Hepatocyte (in vitro differentiated cells): ENCODE data around the gene KRT23. TPM values are rescaled to one million over a fixed set of nuclear protein-coding genes. Genes with fewer than 3 reads are reported as not detected.

ENCODE experiments used
- DNase-seq: peaks from one replicate; pipeline ENCODE4 v3.0.0-alpha.2; 2016; ENCODE audit warnings: low spot score
- H2AFZ ChIP-seq: fragments of 200-600 bp; sonication (generic); 2 replicates; pipeline ENCODE4 v1.6.0; 2016; ENCODE audit warnings: antibody characterized with exemption, mild to moderate bottlenecking
- H3K27ac ChIP-seq: fragments of 200-600 bp; sonication (generic); 2 replicates; pipeline ENCODE4 v1.5.1; 2016; ENCODE audit warnings: mild to moderate bottlenecking
- H3K27me3 ChIP-seq: fragments of 200-600 bp; sonication (generic); 2 replicates; pipeline ENCODE4 v1.6.1; 2016
- H3K36me3 ChIP-seq: fragments of 200-600 bp; sonication (generic); replicated peaks from 2 replicates; pipeline ENCODE4 v1.5.1; 2016; ENCODE audit warnings: low read depth; ENCODE audit not compliant: insufficient read depth
- H3K4me1 ChIP-seq: fragments of 200-600 bp; sonication (generic); 2 replicates; pipeline ENCODE4 v1.5.1; 2016; ENCODE audit warnings: mild to moderate bottlenecking, moderate library complexity; ENCODE audit not compliant: insufficient read depth
- H3K4me2 ChIP-seq: fragments of 200-600 bp; sonication (generic); 2 replicates; pipeline ENCODE4 v1.6.0; 2016
- H3K4me3 ChIP-seq: fragments of 200-600 bp; sonication (generic); 2 replicates; pipeline ENCODE4 v1.5.1; 2016; ENCODE audit warnings: mild to moderate bottlenecking
- H3K79me2 ChIP-seq: fragments of 200-600 bp; sonication (generic); 2 replicates; pipeline ENCODE4 v1.6.0; 2017; ENCODE audit warnings: mild to moderate bottlenecking
- H3K9me2 ChIP-seq: fragments of 200-600 bp; sonication (generic); replicated peaks from 2 replicates; pipeline ENCODE4 v1.6.0; 2017; ENCODE audit warnings: mild to moderate bottlenecking; ENCODE audit not compliant: insufficient read depth
- H3K9me3 ChIP-seq: fragments of 200-600 bp; sonication (generic); 2 replicates; pipeline ENCODE4 v1.5.1; 2016; ENCODE audit warnings: low read depth, mild to moderate bottlenecking
- H4K20me1 ChIP-seq: fragments of 200-600 bp; sonication (generic); 2 replicates; pipeline ENCODE4 v1.6.0; 2016; ENCODE audit warnings: mild to moderate bottlenecking; ENCODE audit not compliant: insufficient read depth, poor library complexity, severe bottlenecking
- CTCF ChIP-seq: fragments of 200-600 bp; sonication (generic); IDR thresholded peaks from 2 replicates; pipeline ENCODE4 v1.5.1; 2016; ENCODE audit warnings: antibody characterized with exemption, mild to moderate bottlenecking; ENCODE audit not compliant: poor library complexity
- EZH2 ChIP-seq: fragments of 200-600 bp; sonication (generic); IDR thresholded peaks from 2 replicates; pipeline ENCODE4 v1.6.1; 2016; ENCODE audit warnings: antibody characterized with exemption, mild to moderate bottlenecking, borderline replicate concordance
- EZH2phosphoT487 ChIP-seq: fragments of 200-600 bp; sonication (generic); IDR thresholded peaks from one replicate; pipeline ENCODE4 v1.6.1; 2018; ENCODE audit warnings: antibody characterized with exemption, mild to moderate bottlenecking, low read depth, moderate library complexity; ENCODE audit not compliant: unreplicated experiment, severe bottlenecking
- WGBS: methylation state at CpG from one replicate; pipeline ENCODE4 v1.1.6; 2016; ENCODE audit warnings: low lambda C conversion rate; ENCODE audit errors: missing lambda C conversion rate; 5-methylcytosine and 5-hydroxymethylcytosine counted together
- polyA plus RNA-seq: library from polyadenylated mRNA; unstranded; fragments of >200 nt; fragmentation: Nextera tagmentation; extraction: Ambion mirVana; gene quantifications from 2 replicates; pipeline ENCODE4 v1.2.1, GENCODE V29; 2016
- total RNA-seq: library from RNA; depleted of rRNA; stranded (reverse); fragments of >200 nt; gene quantifications from 2 replicates; pipeline ENCODE4 v1.2.3, GENCODE V29; 2014

The KRT23 gene
- total and polyA plus RNA-seq, 2 experiments from 2014 or later: 2.0 to 6.4 TPM

DNA sequence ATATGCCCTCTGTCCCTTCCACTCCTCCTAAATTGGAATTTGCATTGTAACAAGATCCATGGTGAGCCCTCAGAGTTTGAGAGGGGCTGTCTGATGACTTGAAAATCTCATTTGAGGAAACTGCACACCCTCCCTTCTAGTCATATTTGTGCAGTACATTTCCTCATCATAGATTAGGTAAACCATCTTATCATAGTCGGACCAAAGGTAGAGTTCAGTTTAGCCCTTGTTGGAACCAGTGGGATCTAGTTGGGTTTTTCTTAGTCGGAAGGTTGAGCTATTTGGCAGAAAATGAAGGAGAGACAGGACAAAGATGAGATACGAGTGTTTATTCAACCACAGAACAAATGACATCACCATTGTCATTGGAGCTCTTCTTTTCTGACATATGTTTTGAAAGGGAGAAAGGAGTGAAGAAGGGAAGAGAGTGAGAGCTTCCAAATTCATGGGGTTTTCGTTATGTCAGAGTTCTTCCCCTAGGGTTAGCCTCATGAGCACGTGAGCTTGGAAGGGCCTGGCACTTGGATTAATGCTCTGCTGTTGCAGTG, 36.6 kb downstream of the KRT23 start:
- TF ChIP-seq EZH2: no peak
- no peak for TF ChIP-seq EZH2phosphoT487
- TF ChIP-seq CTCF: no peak
- DNase-seq: no peak

GRCh38 chr17:40896916-40897455, 40.5 kb downstream of the KRT23 start:
- Histone ChIP-seq H3K79me2 (no peaks in the 10 kb centered on the region), H3K36me3 (no peaks in the 10 kb centered on the region), H3K9me2 (no peaks in the 10 kb centered on the region), H3K4me2 (no peak overlapping the region), H3K4me3 (no peak overlapping the region), H3K4me1 (peaks cover 10% of the 10 kb centered on the region), H4K20me1 (no peaks in the 10 kb centered on the region), H2AFZ (no peak overlapping the region), H3K27me3 (no peaks in the 10 kb centered on the region), H3K9me3 (no peaks in the 10 kb centered on the region), H3K27ac (no peak overlapping the region)
- no peak for TF ChIP-seq CTCF
- no peak for TF ChIP-seq EZH2
- TF ChIP-seq EZH2phosphoT487: no peak
- 91% methylated on average over 4 of the region's 4 CpGs for WGBS
- DNase-seq: no peak

More for the DNA sequence above, 36.6 kb downstream of the KRT23 start:
- Histone ChIP-seq H3K4me2 (peak overlapping the region; percentile 9), H3K79me2 (no peaks in the 10 kb centered on the region), H3K9me3 (no peaks in the 10 kb centered on the region), H3K36me3 (no peaks in the 10 kb centered on the region), H3K4me1 (peaks cover 23% of the 10 kb centered on the region), H3K9me2 (no peaks in the 10 kb centered on the region), H3K4me3 (no peak overlapping the region), H2AFZ (no peak overlapping the region), H3K27me3 (no peaks in the 10 kb centered on the region), H3K27ac (peak overlapping the region; percentile 85), H4K20me1 (no peaks in the 10 kb centered on the region)
- 64% methylated on average over 5 of the region's 5 CpGs for WGBS

DNA sequence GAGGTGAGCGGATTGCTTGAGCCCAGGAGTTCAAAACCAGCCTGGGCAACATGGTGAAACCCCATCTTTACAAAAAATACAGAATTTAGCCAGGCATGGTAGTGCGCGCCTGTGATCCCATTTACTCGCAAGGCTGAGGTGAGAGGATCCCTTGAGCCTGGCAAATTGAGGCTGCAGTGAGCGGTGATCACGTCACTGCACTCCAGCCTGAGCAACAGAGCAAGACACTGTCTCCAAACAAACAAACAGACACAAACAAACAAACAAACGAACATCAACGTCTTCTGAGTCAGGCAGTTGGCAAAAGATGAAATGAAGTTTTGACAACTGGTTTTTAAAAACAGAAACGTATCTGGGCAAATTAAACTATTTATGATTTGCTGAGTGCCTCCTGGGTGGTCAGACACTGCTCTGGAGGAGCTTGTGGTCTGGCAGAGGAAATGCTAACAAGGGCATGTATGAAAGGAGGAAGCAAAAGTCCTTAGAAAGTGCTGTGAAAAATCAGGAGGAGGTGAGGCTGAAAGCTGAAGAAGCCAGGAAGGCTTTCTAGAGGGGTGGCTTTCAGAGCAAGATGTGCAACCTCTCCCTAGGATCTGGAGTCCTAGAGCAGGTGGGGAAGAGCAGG, 42.2 kb downstream of the KRT23 start:
- no peak for DNase-seq
- no peak overlapping the region for H3K27ac ChIP-seq
- no peak overlapping the region for H3K4me2 ChIP-seq
- no peaks in the 10 kb centered on the region for H3K36me3 ChIP-seq
- WGBS: 80% methylated on average over 9 of the region's 9 CpGs
- no peak overlapping the region for H3K4me3 ChIP-seq
- H3K9me2 ChIP-seq: no peaks in the 10 kb centered on the region
- H2AFZ ChIP-seq: no peak overlapping the region
- no peak for TF ChIP-seq CTCF
- no peak for TF ChIP-seq EZH2
- TF ChIP-seq EZH2phosphoT487: no peak
- H3K9me3 ChIP-seq: no peaks in the 10 kb centered on the region
- H4K20me1 ChIP-seq: no peaks in the 10 kb centered on the region
- H3K79me2 ChIP-seq: no peaks in the 10 kb centered on the region
- H3K27me3 ChIP-seq: no peaks in the 10 kb centered on the region
- no peaks in the 10 kb centered on the region for H3K4me1 ChIP-seq
